Limb (tissue), 2 donors: ENCODE data around the gene TRIB2.

Experiments
- DNase-seq, 2 donors: peaks; one replicate each; pipeline ENCODE4 v3.0.0-alpha.2; 2016; ENCODE audit errors: extremely low spot score in 2 of 2

Gene TRIB2

DNA sequence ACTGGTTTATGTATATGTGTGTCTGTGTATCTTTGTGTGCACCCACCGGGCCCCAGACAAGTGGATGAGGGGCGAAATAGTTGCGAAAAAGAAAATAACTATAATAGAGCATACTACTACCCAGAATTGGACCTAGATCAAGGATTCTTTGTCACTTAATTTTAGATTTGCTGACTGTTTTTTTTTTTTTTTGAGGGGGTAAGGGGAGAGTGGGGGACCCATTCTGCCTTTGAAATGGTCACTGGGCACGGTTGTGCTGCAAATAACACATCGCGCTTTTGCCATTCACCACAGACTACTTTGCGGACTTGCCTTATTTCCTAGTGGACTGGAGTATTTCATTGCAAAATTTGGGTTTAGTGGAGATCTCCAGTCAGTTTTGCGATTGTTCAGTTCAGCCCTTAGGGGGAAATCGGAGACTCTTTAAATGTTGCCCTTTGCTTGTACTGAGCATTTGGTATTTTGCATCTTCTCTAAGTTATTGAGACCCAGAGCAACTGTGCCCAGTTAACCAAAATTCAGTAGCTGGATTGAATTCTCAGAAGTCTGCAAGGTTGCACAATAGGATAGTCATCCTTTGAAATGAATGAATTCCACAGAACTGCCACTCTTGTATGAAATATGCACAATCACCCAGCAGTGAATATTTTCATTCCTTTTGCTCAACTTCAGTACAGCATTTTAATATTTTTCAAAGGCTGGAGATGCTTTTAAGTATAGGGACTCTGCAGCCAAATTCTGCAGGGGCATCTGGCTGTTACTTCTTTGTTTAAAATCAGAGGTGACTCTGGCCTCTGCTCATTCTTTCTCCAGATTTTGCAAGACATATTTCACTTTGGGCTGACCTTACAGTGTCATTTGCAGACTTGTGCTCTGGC is 2.9 kb downstream of the TRIB2 start:
- no peak for DNase-seq

DNA sequence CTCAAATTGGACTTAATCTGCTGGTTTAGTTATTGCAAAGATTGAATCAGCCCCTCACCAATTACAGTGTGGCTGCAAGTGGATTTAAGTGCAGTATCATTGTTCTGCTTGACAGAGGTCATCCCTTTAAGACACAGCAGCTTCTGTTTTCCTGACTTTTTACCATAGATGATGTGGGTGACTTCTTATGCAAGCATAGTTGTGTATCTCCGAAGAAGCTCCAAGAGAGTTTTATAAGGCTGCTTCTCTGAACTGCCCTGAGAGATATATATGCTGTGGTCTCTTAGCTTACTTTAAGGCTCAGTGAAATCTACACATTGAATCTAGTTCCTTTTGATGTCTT is 3.5 kb downstream of the TRIB2 start:
- DNase-seq: peak in 1 of 2 donors; percentile 38

DNA sequence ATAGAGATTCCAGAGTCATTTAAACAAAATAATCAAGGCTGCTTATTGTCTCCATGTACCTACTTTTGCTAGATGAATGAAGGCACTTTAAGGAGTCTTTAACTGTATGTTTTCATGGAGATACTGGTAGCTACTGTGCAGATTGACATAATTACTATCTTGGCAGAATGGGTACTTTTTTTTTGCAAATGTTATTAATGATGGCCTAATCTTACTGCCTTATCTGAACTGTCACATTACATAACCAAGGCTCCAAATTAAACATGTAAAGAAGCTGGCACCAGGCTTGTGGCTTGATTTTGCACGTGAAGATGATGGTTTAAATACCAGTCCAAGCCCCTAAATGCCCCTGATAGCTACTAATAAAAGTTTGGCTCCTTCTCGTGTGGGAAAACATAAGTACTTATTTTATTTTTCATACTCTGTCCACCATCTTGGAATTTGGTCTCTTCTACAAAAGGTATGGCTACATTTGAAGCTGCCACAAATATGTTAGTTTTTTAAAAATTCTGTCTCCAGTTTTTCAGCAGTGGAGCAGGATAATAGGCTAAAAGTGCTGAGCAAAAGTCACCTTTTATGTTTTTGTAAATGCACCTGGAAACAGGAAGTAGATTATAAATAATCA is 4.1 kb downstream of the TRIB2 start:
- no peak for DNase-seq

DNA sequence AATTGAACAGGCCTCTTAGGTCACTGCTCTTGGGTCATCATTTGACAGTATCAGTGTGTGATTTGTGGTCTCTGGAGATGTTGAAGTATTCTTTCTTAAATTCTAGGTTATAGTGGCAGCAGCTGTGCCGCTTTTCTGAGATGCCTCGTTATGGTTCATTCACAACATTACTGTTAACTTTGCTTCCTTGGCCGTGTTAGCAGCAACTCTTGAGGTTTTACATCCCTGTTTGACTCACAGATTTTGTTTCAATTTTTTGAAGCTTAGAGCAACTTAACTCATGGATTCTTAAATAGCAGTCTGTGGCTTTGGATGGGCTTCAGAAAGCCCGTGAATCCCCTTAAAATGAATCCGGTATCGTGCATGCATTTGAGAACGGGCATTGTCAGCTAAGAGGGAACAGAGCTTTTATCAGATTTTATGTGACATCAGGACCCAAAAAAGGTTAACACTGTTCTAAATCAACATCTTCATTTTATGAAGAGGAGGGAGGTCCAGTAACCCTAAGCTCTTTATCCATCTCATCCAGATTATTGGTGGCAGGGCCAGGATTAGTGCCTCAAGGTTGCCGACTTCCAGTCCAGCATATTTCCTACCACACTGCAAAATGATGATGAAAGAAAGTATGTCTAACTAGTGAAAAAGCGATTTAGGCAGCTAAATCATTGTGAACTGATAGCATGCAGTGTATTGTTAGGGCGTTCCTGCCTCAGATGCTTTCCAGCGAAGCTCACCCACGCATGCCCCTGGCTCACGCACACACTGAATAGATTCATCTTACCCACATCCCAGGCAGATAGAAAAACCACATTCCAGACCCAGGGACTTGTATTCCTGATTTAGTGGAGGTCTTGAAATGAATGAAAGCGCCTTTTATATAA is 5.1 kb downstream of the TRIB2 start:
- no peak for DNase-seq

DNA sequence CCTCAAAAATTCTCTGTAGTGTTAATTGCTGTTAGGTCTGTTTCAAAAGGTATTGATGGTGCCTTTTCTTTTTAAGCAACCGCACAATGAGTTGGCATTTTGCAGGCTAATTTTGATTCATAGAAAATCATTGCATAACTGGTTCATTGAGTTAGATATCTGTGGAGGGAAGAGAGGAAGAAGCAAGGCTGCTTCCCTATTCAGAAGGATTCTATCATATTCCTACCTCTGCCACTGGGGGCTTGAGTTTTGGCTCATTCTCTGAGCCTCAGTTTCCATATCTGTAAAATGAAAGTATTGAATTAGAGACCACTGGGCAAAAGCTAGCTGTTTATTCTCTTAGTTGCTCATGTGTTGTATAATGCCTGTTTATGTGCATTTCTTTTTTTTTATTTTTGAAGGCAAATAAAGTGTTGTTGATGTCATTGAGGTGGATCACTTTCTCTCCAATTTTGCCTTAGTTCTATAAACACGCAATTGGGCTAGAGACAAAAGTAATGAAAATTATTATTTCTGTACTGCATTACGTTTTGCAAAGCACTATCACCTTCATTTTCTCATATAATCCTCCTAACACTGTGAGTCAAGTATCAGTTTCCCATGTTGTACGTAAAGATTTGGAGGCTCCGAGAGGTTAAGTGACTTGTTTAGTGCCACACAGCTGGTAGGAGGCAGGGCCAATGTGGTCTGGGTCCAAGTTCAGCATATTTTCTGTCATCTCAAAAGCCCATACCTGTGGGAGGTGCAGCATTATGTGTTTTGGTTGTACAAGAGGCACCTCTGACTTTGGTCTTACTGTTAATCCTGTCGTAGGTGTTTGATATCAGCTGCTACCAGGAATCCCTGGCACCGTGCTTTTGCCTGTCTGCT is 5.9 kb downstream of the TRIB2 start:
- DNase-seq: no peak

DNA sequence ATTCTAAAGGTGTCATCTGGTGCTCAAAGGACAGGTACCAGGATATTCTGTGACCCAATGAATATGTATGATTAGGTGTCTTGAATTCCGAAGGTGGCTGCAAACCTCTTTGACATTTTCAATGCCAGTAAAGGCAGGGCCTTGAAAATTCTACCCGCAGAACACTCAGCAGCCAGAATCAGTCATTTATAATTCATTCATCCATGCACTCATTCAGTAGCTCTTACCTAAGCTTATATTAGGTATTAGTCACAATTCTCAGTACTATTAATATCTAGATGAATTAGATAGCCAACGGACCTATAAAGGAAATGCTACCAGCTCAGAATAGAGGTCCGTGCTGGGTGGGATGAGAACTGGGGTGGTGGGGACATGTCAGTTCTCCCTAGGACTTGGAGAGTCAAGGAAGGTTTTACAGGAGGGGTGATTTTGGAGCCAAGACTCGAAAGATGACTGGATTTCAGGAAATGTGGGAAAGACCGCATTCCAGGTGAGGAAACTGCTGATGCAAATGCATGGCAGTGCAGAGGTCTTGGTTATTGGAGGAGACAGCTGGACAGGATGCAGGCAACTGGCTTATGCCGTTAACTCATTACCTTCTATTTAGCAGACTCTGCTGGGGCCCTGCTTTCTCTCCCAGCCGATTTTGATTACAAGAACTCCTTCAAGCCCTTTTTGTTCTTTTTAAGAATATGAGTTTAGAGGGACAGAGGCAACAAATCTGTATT is 7.2 kb downstream of the TRIB2 start:
- DNase-seq: no peak

DNA sequence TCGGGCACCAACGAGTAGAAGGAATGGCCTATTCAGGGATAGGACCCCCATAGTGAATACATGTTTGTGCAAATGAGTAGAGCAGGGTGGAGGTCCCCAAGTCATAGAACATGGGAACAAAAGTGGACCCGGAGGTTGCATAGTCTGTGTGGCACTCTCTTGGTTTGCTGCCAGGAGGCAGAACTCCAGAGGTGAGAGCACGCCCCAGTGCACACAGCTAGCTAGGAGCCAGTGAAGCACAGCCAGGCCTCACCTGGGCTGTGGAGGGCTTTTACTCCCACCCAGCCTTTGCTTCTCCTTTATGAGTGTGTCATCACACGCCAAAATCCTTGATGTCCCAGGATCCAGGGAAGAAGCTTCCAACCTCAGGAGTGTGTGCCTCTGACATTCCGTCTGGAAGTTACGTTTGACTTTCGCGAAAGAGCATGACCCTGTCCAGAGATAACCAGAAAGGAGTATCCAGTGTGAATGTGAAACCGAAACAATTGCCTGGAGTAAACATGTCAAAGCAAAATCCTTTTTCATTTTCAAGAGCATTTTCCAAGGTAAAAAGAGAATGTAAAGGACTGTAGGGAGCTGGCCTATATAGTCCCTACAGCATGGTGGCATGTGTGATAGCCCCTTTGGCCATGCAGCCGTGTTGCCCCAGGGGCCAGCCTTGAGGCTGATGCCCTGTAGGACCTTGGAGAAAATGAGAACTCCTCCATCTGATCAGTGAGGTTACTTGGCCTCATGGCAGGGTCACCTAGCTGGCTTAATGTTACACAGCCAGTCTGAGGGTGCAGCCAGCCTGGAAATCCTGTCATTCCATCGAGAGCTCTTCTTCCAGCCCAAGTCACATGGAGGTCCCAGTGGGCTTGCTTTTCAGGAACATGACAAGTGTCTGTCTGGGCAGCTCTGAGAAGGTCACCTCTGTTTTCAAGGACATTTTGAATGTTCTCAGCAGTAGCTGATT is 8.8 kb downstream of the TRIB2 start:
- no peak for DNase-seq

DNA sequence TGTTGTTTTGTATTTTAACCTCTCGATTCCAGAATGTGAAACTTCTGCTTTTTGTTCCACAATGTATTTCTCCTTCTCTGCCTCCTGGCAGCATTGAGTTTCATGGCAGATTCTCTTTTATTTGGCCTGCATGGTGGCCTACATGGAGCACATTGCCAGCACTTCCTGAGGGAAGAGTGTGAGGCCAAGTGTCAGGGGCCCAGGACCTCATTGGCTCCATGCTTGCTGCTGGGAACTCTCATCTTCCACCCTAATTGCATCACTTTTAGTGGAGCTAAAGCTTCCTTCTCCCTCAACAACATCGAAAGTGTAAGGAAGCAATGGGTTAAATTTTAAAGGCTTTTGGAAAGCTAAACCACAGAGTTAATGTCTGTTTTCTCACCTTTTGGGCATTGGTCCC is 9.5 kb downstream of the TRIB2 start:
- DNase-seq: no peak

DNA sequence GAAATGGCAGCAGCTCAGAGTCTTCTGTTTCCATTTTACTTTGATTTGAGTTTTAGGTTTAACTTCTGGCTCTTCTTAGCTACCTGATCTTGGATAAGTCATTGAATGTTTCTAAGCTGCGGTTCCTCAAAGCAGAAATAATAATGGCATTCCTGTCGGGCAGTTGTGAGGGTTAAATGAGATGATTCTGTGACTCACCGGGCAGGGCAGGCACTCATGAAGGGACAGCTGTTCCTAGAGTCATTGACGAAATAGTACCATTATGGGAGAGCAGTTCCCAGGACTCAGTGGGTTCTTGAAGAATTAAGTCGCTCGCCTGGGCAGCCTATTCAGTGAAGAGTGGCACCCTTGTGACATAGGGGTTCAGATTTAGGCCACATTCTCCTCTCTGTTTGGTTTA is 10.3 kb downstream of the TRIB2 start:
- DNase-seq: no peak

DNA sequence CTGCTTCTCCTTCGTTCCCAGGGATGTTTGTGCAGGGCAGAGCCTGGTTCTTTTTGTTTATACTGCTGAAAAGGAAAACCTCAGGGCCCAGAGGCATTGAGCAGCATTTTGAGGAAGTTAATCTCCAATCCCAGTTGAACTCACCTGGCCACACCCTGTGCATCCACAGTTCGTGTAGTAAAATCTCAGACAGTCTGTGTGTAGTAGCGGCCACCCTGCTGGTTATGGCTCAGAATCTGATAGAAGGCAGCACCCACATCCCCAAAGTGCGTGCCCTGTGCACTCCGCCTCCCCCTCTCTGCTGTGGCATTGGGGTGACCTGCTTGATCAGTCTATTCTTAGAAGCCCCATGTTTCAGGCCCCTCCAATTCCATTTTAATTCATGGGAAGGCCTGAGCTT is 10.9 kb downstream of the TRIB2 start:
- DNase-seq: no peak

DNA sequence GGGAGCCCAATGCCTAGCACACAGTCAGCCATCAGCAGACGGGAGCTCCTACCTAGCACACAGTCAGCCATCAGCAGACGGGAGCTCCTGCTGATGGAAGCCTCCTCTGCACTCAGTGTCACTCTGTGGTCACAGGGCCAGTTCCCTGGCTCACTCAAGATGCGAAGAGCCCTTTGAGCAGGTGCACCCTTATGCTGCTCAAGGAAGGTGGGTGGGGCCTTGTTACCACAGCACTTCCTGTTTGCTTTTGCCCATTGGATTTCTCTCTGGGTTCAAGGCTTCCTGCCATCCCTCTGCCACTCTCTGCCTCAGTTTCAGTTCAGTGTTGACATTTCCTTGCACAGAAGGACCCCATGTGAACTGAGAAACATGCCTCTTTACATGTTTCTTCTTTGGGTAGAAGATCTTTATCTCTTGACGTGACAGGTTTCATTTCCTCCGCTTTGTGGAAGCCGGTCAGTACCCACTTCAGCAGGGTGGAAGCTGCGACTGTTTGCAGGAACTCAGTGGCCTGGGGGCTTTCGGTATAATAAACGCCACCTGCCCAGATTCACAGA is 11.6 kb downstream of the TRIB2 start:
- DNase-seq: no peak

DNA sequence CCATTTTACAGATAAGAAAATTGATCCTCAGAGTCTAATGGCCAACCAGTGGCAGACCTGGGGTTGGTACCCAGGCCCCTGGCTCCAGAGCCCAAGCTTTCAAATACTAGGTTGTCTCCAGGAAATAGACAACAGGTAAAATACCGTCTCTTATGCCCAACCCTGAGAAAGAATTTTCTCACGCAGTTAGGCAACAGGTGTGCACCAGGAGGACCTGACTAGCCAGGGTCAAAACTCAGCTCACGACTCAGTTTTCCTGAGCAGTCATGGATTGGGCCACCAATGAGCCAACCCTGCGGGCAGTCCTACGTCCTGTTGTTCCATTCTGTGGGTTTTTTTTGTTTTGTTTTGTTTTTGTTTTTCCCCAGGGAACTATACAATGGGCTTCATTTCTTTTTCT is 13.5 kb downstream of the TRIB2 start:
- no peak for DNase-seq

DNA sequence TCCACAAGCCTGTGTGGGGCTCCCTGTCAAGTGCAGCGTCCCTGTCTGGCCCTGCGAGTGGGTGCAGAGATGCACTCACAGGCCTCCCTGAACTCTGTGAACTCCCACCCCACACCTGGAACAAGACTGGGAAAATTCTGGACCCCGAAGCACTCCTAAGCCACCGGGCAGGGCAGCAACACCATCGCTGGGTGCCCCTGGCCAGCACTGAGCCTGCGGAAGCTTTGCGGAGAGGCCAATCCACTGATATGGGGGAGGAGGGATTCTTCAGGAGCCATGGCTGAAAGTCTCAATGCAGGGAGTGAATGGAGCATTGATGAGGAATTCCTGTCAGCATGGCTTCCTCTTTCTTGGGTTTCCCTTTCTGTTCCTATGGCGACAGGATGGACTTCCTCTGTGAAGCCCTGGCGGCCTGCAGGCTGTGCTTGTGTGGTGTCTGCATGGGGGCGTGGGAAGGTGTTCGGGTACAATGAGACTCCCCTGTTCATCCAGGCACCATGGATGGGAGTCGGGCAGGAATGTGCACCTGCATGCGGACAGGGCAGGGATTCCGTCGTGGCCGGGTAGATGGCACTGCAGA is 15.1 kb downstream of the TRIB2 start:
- no peak for DNase-seq

DNA sequence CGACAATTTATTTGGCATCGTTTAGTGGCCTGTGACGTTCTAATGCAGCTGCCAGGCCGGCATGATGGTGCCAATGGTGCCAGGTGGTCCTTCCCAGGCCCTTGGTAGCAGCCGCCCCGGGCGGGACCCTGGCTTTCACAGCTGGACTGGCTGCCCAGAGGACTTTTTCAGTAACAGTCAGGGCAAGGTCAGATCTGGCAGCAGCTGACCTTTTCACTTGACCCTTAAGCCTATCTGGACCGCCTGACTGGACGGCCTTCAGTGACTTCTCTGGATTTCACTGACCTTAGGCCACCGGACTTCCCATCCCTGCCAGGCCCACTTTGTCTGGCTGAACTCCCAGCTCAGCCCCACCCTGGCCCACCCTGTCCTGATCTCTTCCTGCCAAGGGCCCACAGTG is 15.9 kb downstream of the TRIB2 start:
- DNase-seq: no peak

DNA sequence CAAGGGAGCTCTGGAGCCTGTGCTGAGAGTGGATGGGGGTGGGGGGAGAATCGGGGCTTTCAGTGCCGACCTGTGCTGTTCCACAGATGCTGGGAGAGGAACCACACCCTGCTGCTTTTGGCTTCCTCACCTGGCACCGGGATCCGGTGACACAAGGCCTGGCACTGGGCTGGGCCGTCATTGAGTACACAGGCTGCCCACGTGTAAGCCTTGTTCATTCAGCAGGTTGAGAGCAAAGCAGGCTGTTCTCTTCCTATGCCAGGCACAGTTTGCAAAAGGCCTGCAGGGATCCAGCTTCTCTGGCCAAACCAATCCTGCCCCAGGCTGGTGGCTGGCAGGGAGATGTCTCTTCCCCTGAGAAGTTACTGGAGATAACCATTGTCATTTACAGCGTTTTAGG is 17.1 kb downstream of the TRIB2 start:
- no peak for DNase-seq

DNA sequence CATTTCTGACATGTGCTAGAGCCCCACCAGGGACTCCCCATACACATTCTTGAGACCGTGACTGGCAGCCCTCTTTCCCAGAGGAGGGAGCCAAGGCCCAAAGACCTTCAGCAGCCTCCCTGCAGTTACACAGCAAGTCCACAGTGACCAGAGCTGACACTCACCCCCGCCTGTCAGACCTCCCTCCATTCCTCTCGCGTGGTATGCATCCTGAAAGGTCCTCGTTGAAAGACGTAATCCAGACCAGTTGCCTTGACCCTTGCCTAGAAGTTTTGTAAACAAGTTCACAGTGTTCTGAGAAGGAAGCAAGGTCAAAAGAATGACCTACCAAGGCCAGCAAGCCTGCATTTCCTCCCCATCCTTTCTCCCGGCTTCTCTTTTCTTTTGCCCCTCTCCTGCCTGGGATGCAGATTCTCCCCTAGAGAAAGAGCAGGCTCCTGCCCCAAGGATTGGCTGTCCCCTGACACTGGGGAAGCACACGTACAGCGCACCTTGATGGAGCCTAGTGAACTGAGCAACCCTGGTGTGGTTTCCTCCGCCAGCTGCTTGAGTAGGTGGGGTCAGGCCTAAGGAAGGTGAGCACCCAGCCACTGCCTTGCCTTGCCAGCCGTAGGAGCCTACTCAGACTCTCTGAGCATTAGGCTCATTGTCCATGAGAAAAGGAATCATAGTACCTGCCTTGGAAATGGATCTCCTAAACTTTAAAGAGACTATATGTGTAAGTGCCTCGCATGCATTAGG is 18.3 kb downstream of the TRIB2 start:
- DNase-seq: no peak

DNA sequence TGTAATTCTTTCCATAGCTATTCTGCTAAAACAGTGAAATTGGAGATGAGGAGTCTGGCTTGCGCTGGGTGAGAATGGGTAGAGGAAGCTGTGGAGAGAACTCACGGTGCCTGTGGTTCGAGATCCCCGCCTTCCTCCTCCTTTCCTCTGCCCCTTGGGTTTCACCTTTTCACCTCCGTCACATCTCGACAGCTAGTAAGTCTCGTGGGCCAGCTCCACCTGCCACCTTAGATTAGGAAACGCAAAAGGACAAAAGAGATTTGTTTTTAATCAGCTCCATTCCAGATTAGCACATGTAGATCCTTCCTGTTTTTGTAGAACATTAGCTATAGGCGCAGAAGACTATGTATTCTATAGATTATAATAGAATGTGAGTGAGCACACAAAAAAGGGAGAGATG is 20.6 kb downstream of the TRIB2 start:
- DNase-seq: no peak
